LNCaP clone FGC (cell line): ENCODE data around the gene RFX2.

Source experiments
- DNase-seq: peaks from one replicate; pipeline ENCODE4 v3.0.0-alpha.2; 2011; ENCODE audit warnings: low read depth
- H3K4me3 ChIP-seq: 2 replicates; pipeline ENCODE4 v1.5.1; 2011; ENCODE audit warnings: mild to moderate bottlenecking, low read depth, low read length, control low read depth
- TF ChIP-seq, protein P1 (sequence below): IDR thresholded peaks from 2 replicates; pipeline ENCODE4 v1.5.1; 2012; ENCODE audit warnings: mild to moderate bottlenecking; ENCODE audit not compliant: control insufficient read depth, insufficient read depth; ENCODE audit errors: extremely low read depth

RFX2 gene

DNA sequence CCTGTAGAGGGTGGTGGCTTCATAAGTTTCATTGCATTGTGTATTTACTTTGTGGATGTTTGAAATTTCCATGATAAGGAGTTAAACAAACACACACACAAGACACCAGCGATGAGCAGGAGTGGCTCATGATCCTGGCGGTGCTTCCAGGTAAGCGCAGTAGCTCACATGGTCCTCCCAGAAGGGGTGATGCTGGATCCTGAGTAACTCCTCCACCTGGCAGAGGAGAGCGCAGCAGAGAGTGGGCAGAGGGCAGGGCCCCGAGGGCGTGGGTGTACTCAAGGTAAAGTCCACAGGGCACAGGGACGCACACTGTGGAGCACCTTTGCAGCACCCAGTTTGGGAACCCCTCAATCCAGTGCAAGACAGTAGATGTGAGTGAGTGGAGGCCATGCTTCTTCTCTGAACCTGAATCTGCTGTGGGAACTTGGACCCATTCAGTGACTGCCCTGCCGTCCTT, 54.0 kb downstream of the RFX2 start:
- TF ChIP-seq, protein P1, sequence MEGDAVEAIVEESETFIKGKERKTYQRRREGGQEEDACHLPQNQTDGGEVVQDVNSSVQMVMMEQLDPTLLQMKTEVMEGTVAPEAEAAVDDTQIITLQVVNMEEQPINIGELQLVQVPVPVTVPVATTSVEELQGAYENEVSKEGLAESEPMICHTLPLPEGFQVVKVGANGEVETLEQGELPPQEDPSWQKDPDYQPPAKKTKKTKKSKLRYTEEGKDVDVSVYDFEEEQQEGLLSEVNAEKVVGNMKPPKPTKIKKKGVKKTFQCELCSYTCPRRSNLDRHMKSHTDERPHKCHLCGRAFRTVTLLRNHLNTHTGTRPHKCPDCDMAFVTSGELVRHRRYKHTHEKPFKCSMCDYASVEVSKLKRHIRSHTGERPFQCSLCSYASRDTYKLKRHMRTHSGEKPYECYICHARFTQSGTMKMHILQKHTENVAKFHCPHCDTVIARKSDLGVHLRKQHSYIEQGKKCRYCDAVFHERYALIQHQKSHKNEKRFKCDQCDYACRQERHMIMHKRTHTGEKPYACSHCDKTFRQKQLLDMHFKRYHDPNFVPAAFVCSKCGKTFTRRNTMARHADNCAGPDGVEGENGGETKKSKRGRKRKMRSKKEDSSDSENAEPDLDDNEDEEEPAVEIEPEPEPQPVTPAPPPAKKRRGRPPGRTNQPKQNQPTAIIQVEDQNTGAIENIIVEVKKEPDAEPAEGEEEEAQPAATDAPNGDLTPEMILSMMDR, result no peak
- no peak overlapping the region for H3K4me3 ChIP-seq
- no peak for DNase-seq

DNA sequence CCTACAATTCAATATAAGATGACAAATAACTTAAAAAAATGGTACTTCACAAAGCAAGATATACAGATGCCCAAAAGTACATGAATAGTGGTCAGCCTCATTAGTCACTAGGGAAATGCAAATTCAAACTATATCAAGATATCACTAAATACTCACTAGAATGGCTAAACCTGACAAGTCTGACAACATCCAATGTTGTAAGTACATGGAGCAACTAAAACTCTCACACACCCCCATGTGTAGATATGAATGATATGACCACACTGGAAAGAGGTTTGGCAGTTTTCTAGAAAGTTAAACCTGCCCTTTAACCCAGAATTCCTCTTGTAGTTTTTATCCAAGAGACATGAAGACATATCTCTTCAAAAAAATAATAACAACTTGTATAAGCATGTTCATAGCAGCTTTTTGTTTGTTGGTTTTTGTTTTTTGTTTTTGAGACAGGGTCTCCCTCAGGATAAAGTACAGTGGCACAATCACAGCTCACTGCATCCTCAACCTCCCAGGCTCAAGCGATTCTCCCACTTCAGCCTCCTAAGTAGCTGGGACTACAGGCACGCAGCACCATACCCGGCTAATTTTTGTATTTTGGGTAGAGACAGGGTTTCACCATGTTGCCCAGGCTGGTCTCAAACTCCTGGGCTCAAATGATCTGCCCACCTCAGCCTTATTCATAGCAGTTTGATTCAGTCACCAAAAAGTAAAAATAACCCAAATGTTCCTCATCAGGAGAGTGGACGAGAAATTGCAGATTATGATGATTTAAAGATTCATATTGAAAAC, 55.1 kb downstream of the RFX2 start:
- TF ChIP-seq, protein P1, result no peak
- no peak overlapping the region for H3K4me3 ChIP-seq
- no peak for DNase-seq

DNA sequence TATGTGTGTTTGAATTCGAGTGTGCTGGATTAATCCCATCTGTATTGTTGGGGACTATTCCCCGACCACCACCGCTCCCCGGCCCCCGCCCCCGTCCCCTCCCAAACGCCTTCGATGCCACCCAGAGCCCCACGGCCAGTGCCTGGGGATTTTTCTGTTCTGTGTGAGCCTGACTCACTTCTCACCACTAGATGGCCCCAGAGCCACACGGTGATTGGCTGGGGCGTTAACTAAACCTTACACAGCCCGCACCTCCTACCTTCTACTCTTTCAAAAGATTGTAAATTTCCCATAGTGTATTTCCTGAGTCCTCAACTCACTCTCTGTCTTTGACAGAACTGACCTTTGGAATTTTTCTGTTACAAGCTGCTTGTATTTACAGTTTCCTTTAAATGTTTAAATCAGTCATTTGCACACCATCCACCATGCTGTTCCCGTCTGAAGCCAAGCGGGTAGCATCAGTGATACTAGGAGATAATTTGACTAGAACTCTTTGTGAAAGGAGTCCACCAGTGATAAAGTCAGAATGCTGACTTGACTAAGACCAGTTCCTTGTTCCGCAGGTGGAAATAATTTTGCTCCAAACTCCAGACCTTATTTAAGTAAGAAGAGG, 61.4 kb downstream of the RFX2 start:
- DNase-seq, result peak; percentile 33

DNA sequence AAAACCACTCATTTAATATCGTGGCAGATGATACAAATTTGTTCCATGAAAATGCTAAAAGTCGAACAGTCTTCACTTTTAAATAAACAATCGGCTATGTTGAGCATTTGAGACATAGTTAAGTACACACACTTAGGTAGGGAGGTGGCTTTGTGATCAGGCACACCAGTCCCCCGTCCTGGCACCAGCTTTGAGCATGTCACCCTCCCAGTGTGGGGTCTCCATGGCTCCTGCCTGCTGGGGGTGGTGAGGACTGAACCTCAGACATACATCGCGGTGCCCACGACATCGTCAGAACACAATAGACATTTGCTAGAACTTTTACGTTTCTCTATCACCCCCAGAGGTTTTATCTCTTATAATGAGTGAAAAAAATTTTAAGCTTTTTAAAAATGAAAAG, 62.0 kb downstream of the RFX2 start:
- TF ChIP-seq, protein P1, result no peak
- DNase-seq, result no peak
- no peak overlapping the region for H3K4me3 ChIP-seq

More for the DNA sequence above, 61.4 kb downstream of the RFX2 start:
- TF ChIP-seq, protein P1, result peak; percentile 96
- H3K4me3 ChIP-seq, result no peak overlapping the region

DNA sequence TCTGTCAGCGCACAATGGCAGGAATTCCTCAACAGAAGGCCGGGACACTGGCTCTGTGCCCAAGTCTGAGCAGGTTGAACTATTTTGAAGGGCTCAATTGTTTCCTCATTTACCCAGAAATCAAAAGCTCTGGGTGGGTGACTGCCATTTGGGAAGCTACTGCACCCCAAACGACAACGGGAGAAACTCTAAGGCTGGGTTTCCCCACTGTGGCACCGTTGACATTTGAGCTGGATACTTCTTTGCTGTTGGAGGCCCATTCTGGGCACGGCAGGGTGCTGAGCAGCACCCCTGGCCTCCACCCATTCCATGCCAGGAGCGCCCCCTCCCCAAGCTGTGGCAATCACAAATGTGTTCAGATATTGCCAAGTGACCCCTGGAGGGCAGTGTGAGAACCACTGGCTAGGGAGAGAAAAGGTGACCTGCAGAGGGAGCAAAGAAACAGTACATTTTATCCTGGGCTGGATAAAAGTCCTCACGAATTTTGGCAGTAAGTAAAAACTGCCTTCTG, 62.5 kb downstream of the RFX2 start:
- no peak for DNase-seq
- TF ChIP-seq, protein P1, result peak; percentile 97
- no peak overlapping the region for H3K4me3 ChIP-seq

DNA sequence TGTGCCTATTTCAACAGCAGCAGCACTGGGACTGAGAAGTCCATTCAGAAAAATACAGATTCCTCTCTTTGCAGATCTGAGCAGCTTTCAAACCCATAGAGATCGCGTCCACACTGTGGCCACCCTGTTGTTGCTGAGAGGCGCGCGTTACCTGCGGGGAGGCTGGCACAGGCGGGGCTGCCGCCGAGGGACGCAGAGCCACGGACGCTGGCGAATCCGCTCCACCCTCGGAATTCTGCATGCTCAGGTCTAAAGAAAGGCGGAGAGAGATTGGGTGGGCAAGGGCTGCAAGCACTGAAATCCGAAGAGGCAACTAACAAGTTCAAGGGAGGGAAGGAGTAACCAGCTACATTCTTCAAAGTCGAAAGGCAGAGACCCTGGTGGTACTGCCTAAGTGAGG, 63.0 kb downstream of the RFX2 start:
- H3K4me3 ChIP-seq, result no peak overlapping the region
- TF ChIP-seq, protein P1, result peak; percentile 4; the same call in 1 of the 2 replicates
- DNase-seq, result no peak
